ENCODE measurements around the gene TAOK2.

DNA sequence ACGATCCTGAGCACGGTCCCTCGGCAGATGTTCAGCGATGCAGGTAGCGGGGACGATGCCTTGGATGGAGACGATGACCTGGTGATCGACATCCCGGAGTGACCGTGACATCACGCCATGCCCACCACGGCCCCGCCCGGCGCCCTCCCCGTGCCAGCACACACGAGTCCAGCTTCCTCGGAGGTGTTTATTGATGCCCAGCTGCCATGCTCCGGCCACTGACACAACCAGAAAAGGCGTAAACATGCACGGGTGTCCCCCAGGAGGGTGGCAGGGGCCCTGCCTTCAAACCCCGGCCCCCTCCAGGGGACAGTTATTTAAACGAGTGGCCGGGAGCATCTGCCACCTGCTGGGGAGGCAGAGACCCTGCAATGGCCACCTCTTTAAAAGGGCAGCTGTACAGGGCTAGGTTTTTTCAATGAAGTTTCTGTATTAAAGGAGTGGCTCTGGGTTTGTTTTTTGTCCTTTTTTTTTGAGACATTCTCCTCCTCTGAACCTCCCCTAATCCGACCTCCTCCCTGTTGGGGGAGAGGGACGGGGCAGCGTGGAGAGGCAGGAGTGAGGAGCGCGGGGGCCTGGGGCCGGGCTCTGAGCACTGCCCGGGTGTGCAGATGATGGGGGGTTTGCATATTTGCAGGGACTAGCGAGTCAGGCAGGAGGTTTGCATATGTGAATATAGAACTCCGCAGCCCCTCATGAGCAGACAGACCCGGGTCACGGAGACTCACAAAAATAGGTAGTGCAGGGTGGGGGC lies 31.9 kb downstream of the TAOK2 start:
- TF ChIP-seq CTCF (tag by site-specific recombination; IDR thresholded peaks at IDR 0.05) (peak; percentile 60; the same call in 1 of the 2 replicates), ZSCAN30 (tag by site-specific recombination; IDR thresholded peaks at IDR 0.05) (no peak), REPIN1 (tag by site-specific recombination; IDR thresholded peaks at IDR 0.05; ENCODE audit: low read depth) (no peak), ZNF423 (tag by site-specific recombination; IDR thresholded peaks at IDR 0.05) (no peak), ZNF585B (tag by site-specific recombination; IDR thresholded peaks at IDR 0.05) (no peak), ZNF175 (tag by site-specific recombination; IDR thresholded peaks at IDR 0.05) (no peak), ZNF488 (tag by site-specific recombination; IDR thresholded peaks at IDR 0.05) (no peak)
- TF ChIP-seq, protein P1, sequence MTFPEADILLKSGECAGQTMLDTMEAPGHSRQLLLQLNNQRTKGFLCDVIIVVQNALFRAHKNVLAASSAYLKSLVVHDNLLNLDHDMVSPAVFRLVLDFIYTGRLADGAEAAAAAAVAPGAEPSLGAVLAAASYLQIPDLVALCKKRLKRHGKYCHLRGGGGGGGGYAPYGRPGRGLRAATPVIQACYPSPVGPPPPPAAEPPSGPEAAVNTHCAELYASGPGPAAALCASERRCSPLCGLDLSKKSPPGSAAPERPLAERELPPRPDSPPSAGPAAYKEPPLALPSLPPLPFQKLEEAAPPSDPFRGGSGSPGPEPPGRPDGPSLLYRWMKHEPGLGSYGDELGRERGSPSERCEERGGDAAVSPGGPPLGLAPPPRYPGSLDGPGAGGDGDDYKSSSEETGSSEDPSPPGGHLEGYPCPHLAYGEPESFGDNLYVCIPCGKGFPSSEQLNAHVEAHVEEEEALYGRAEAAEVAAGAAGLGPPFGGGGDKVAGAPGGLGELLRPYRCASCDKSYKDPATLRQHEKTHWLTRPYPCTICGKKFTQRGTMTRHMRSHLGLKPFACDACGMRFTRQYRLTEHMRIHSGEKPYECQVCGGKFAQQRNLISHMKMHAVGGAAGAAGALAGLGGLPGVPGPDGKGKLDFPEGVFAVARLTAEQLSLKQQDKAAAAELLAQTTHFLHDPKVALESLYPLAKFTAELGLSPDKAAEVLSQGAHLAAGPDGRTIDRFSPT (tag by site-specific recombination; IDR thresholded peaks at IDR 0.05), result peak; percentile 48; the same call in 1 of the 2 replicates
- TF ChIP-seq, protein P2, sequence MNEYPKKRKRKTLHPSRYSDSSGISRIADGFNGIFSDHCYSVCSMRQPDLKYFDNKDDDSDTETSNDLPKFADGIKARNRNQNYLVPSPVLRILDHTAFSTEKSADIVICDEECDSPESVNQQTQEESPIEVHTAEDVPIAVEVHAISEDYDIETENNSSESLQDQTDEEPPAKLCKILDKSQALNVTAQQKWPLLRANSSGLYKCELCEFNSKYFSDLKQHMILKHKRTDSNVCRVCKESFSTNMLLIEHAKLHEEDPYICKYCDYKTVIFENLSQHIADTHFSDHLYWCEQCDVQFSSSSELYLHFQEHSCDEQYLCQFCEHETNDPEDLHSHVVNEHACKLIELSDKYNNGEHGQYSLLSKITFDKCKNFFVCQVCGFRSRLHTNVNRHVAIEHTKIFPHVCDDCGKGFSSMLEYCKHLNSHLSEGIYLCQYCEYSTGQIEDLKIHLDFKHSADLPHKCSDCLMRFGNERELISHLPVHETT (tag by site-specific recombination; IDR thresholded peaks at IDR 0.05), result no peak
- TF ChIP-seq, protein P3, sequence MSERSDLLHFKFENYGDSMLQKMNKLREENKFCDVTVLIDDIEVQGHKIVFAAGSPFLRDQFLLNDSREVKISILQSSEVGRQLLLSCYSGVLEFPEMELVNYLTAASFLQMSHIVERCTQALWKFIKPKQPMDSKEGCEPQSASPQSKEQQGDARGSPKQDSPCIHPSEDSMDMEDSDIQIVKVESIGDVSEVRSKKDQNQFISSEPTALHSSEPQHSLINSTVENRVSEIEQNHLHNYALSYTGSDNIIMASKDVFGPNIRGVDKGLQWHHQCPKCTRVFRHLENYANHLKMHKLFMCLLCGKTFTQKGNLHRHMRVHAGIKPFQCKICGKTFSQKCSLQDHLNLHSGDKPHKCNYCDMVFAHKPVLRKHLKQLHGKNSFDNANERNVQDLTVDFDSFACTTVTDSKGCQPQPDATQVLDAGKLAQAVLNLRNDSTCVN (tag by site-specific recombination; optimal IDR thresholded peaks at IDR 0.05), result no peak

Data from HEK293 (cell line).